Measurements from ENCODE around the gene CPNE4.

Gene CPNE4

GRCh38 chr3:131623431-131623830 is 411.4 kb downstream of the CPNE4 start:
- TF ChIP-seq CTCF (conservative IDR thresholded peaks at IDR 0.05; ENCODE audit: control insufficient read depth, insufficient read depth, low read depth, low read length) = no peak
- no peak overlapping the region for H3K4me3 ChIP-seq (ENCODE audit: control insufficient read depth, low read depth, low read length)

GRCh38 chr3:131622726-131623125 is 412.1 kb downstream of the CPNE4 start:
- no peak overlapping the region for H3K4me3 ChIP-seq (ENCODE audit: control insufficient read depth, low read depth, low read length)
- no peak for TF ChIP-seq CTCF (conservative IDR thresholded peaks at IDR 0.05; ENCODE audit: control insufficient read depth, insufficient read depth, low read depth, low read length)
- no peak for DNase-seq (ENCODE audit: low read depth)

More at GRCh38 chr3:131623431-131623830, 411.4 kb downstream of the CPNE4 start:
- no peak for DNase-seq (ENCODE audit: low read depth)

GRCh38 chr3:131620977-131621376 is 413.8 kb downstream of the CPNE4 start:
- DNase-seq (ENCODE audit: low read depth) = no peak
- TF ChIP-seq CTCF (conservative IDR thresholded peaks at IDR 0.05; ENCODE audit: control insufficient read depth, insufficient read depth, low read depth, low read length) = no peak
- H3K4me3 ChIP-seq (ENCODE audit: control insufficient read depth, low read depth, low read length) = no peak overlapping the region

GRCh38 chr3:131619821-131620220 is 415.0 kb downstream of the CPNE4 start:
- no peak overlapping the region for H3K4me3 ChIP-seq (ENCODE audit: control insufficient read depth, low read depth, low read length)
- DNase-seq (ENCODE audit: low read depth) = no peak
- no peak for TF ChIP-seq CTCF (conservative IDR thresholded peaks at IDR 0.05; ENCODE audit: control insufficient read depth, insufficient read depth, low read depth, low read length)

- H3K4me3 ChIP-seq (ENCODE audit: control insufficient read depth, low read depth, low read length) = no peak overlapping the region
- no peak for TF ChIP-seq CTCF (conservative IDR thresholded peaks at IDR 0.05; ENCODE audit: control insufficient read depth, insufficient read depth, low read depth, low read length)
- no peak for DNase-seq (ENCODE audit: low read depth)
Measured at GRCh38 chr3:131616719-131617118, 418.1 kb downstream of the CPNE4 start.

GRCh38 chr3:131612745-131613144 is 422.1 kb downstream of the CPNE4 start:
- no peak for DNase-seq (ENCODE audit: low read depth)
- TF ChIP-seq CTCF (conservative IDR thresholded peaks at IDR 0.05; ENCODE audit: control insufficient read depth, insufficient read depth, low read depth, low read length) = no peak
- H3K4me3 ChIP-seq (ENCODE audit: control insufficient read depth, low read depth, low read length) = no peak overlapping the region

GRCh38 chr3:131610174-131610573 is 424.6 kb downstream of the CPNE4 start:
- DNase-seq (ENCODE audit: low read depth) = no peak
- H3K4me3 ChIP-seq (ENCODE audit: control insufficient read depth, low read depth, low read length) = no peak overlapping the region
- no peak for TF ChIP-seq CTCF (conservative IDR thresholded peaks at IDR 0.05; ENCODE audit: control insufficient read depth, insufficient read depth, low read depth, low read length)
